ENCODE data around the gene TSPAN12. TPM values are rescaled to one million over a fixed set of nuclear protein-coding genes. Genes with fewer than 3 reads are reported as not detected.

TSPAN12 gene
- total RNA-seq, 1 donor from 2014 or later, result 25.3 TPM

DNA sequence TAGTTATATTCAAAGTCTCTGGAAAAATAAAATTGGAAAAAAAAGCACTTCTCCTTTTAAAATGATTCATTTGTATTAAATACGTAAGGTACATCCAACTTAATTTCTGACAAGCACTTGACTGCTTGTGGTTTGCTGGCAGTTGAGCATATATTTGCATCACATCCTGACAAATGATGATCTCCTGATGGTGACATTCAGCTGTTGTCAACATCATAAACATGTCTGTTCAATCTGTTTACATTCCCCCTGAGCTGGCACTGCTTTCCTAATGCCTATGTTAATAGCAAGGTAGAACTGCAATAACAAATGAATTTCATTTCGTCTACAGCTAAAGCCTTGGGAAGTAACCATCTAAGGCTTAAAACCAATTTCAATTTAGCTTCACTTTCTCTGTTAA lies 24.4 kb downstream of the TSPAN12 start:
- DNase-seq (ENCODE audit: low spot score, unreplicated experiment), result no peak
- no peak overlapping the region for H3K4me3 Mint-ChIP-seq (ENCODE audit: low read depth)
- peaks cover 36% of the 10 kb centered on the region for H3K36me3 Mint-ChIP-seq (ENCODE audit: insufficient read depth)
- peaks cover 12% of the 10 kb centered on the region for H3K4me1 Mint-ChIP-seq (ENCODE audit: low read depth)
- TF ChIP-seq CTCF (IDR thresholded peaks at IDR 0.05; ENCODE audit: unreplicated experiment), result no peak
- H3K27ac Mint-ChIP-seq, result no peak overlapping the region
- no peaks in the 10 kb centered on the region for H3K27me3 Mint-ChIP-seq
- H3K9me3 Mint-ChIP-seq (ENCODE audit: low read depth), result peaks cover 11% of the 10 kb centered on the region

DNA sequence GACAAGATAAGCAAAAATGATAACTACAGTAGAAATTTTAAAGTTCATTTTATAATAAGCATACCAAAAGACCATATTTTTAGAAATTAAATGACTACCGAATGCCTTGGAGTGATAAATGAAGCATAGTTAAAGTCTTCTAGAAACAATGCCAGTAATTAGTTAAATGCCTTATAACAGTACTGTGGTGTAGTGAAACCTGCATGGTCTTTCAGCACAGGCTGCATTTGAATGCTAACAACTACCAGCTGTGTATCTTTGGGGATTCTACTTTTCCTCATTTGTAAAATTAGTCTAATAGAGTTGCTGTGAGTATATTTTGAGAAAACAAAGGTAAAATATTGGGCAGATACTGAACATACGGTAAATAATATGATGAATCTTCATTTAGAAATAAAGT lies 25.1 kb downstream of the TSPAN12 start:
- Mint-ChIP-seq H3K27me3 (no peaks in the 10 kb centered on the region), H3K4me1 (ENCODE audit: low read depth) (peaks cover 17% of the 10 kb centered on the region), H3K4me3 (ENCODE audit: low read depth) (no peak overlapping the region), H3K9me3 (ENCODE audit: low read depth) (peaks cover 11% of the 10 kb centered on the region), H3K36me3 (ENCODE audit: insufficient read depth) (peaks cover 42% of the 10 kb centered on the region), H3K27ac (no peak overlapping the region)
- DNase-seq (ENCODE audit: low spot score, unreplicated experiment), result no peak
- TF ChIP-seq CTCF (IDR thresholded peaks at IDR 0.05; ENCODE audit: unreplicated experiment), result no peak

GRCh38 chr7:120831260-120831659 lies 26.7 kb downstream of the TSPAN12 start:
- Mint-ChIP-seq H3K9me3 (ENCODE audit: low read depth) (peaks cover 11% of the 10 kb centered on the region), H3K27ac (no peak overlapping the region), H3K4me1 (ENCODE audit: low read depth) (peaks cover 17% of the 10 kb centered on the region), H3K36me3 (ENCODE audit: insufficient read depth) (peaks cover 37% of the 10 kb centered on the region), H3K4me3 (ENCODE audit: low read depth) (no peak overlapping the region), H3K27me3 (no peaks in the 10 kb centered on the region)
- DNase-seq (ENCODE audit: low spot score, unreplicated experiment), result no peak
- no peak for TF ChIP-seq CTCF (IDR thresholded peaks at IDR 0.05; ENCODE audit: unreplicated experiment)

DNA sequence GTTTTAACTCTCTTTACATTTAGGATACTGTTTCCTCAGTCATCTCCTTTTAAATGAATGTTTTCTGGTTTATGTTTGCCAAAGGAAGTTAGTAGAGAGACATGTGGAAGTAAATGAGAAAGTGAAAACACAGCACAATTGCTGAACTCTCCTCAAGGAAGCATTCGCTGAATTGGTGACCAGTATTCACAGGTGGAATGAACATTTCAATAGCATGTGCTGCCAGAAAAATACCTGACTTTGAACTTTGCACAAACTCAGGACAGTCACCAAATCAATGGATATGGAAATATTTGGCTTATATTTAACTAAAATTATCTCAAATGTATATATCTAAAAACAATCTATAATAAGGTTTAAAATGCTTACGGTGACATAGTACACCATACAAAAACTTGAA lies 28.5 kb downstream of the TSPAN12 start:
- Mint-ChIP-seq H3K4me1 (ENCODE audit: low read depth) (peaks cover 24% of the 10 kb centered on the region), H3K27me3 (no peaks in the 10 kb centered on the region), H3K36me3 (ENCODE audit: insufficient read depth) (peaks cover 27% of the 10 kb centered on the region), H3K9me3 (ENCODE audit: low read depth) (peaks cover 11% of the 10 kb centered on the region), H3K4me3 (ENCODE audit: low read depth) (no peak overlapping the region), H3K27ac (peak overlapping the region; percentile 81)
- no peak for DNase-seq (ENCODE audit: low spot score, unreplicated experiment)
- no peak for TF ChIP-seq CTCF (IDR thresholded peaks at IDR 0.05; ENCODE audit: unreplicated experiment)

DNA sequence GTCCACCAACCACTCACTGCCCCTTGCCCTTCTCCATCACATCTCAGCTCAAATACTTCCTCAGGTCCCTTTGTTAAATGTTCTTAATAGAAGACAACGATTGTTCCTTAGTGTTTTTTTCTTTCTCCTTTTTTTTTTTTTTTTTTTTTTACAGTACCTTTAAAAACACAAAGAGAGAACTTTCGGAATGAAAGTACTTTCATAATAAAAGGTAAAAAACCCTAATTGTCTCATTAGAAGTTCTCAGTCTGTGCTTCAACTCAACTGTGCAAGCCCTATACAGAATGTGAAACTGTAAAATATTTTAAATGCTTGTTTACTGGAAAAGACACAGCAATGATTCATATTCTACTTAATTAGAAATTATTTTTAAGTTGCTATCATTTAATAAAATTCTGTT lies 29.4 kb downstream of the TSPAN12 start:
- no peak for DNase-seq (ENCODE audit: low spot score, unreplicated experiment)
- no peak for TF ChIP-seq CTCF (IDR thresholded peaks at IDR 0.05; ENCODE audit: unreplicated experiment)
- Mint-ChIP-seq H3K36me3 (ENCODE audit: insufficient read depth) (peaks cover 27% of the 10 kb centered on the region), H3K27ac (no peak overlapping the region), H3K4me1 (ENCODE audit: low read depth) (peaks cover 22% of the 10 kb centered on the region), H3K9me3 (ENCODE audit: low read depth) (peaks cover 11% of the 10 kb centered on the region), H3K27me3 (no peaks in the 10 kb centered on the region), H3K4me3 (ENCODE audit: low read depth) (no peak overlapping the region)
